Spleen (tissue), 11 donors: Measurements from ENCODE around the gene SV2C. TPM values are rescaled to one million over a fixed set of nuclear protein-coding genes. Genes with fewer than 3 reads are reported as not detected.

Experiments used
- DNase-seq: peaks from one replicate; pipeline ENCODE4 v3.0.0-alpha.2; 2020
- H3K27ac ChIP-seq, 8 donors: fragments of 200-600 bp; sonication (generic) in 7 of 8; 1 replicate in 4 of 8; 2 replicates in 4 of 8; pipeline versions ENCODE4 v1.5.0 to v1.8.0; 2016 to 2021; ENCODE audit warnings: inconsistent platforms in 4 of 8, mild to moderate bottlenecking in 4 of 8, moderate library complexity in 1 of 8
- H3K27me3 ChIP-seq, 7 donors: fragments of 200-600 bp; sonication (generic) in 6 of 7; replicated peaks in 1 of 7; 1 replicate in 4 of 7; 2 replicates in 3 of 7; pipeline versions ENCODE4 v1.5.0 to v1.8.0; 2016 to 2021; ENCODE audit warnings: inconsistent platforms in 3 of 7, mild to moderate bottlenecking in 1 of 7
- H3K36me3 ChIP-seq, 6 donors: fragments of 200-600 bp; sonication (generic) in 5 of 6; 1 replicate in 4 of 6; 2 replicates in 2 of 6; pipeline versions ENCODE4 v1.5.0 to v1.8.0; 2016 to 2021; ENCODE audit warnings: inconsistent platforms in 2 of 6
- H3K4me1 ChIP-seq, 6 donors: fragments of 200-600 bp; sonication (generic) in 5 of 6; 1 replicate in 3 of 6; 2 replicates in 3 of 6; pipeline versions ENCODE4 v1.5.0 to v1.8.0; 2016 to 2021; ENCODE audit warnings: inconsistent platforms in 3 of 6
- H3K4me3 ChIP-seq, 8 donors: fragments of 200-600 bp; sonication (generic) in 7 of 8; 1 replicate in 4 of 8; 2 replicates in 4 of 8; pipeline versions ENCODE4 v1.5.0 to v1.8.0; 2016 to 2021; ENCODE audit warnings: inconsistent platforms in 4 of 8, mild to moderate bottlenecking in 4 of 8, moderate library complexity in 2 of 8
- H3K9me3 ChIP-seq, 8 donors: fragments of 200-600 bp; sonication (generic) in 7 of 8; 1 replicate in 4 of 8; 2 replicates in 4 of 8; pipeline versions ENCODE4 v1.5.0 to v1.8.0; 2016 to 2021; ENCODE audit warnings: inconsistent platforms in 4 of 8
- CTCF ChIP-seq, 11 experiments: fragments of 200-600 bp in 7 of 11; fragments of 450-650 bp in 4 of 11; sonication (generic) in 4 of 11; IDR thresholded peaks in 8 of 11; conservative IDR thresholded peaks in 3 of 11; 1 replicate in 7 of 11; 2 replicates in 4 of 11; pipeline versions ENCODE4 v1.4.0 to v1.8.0; 2016 to 2021; ENCODE audit warnings: antibody characterized with exemption in 11 of 11, inconsistent platforms in 4 of 11, mild to moderate bottlenecking in 1 of 11
- POLR2A ChIP-seq, 3 donors: fragments of 450-650 bp; IDR thresholded peaks; one replicate each; pipeline ENCODE4 v1.5.1; 2017; ENCODE audit warnings: antibody characterized with exemption in 3 of 3, mild to moderate bottlenecking in 1 of 3
- POLR2AphosphoS5 ChIP-seq, 3 donors: sonication (generic); formaldehyde crosslinking; IDR thresholded peaks; one replicate each; pipeline ENCODE4 v1.5.1; 2017; ENCODE audit warnings: antibody characterized with exemption in 3 of 3
- WGBS, 5 donors: extraction: QIAGEN DNeasy Blood & Tissue Kit in 3 of 5; methylation state at CpG; one replicate each; pipeline versions ENCODE4 v1.1.5 to v1.1.7; 2013 to 2018; 5-methylcytosine and 5-hydroxymethylcytosine counted together
- intact Hi-C: fragments of 100-400 bp; cut with DNase I; formaldehyde crosslinking; loops from one replicate; pipeline ENCODE4 v1.15.0; 2023; ENCODE audit warnings: low total_unique reads
- polyA plus RNA-seq, 3 donors: library from polyadenylated mRNA; stranded (reverse); fragments of 200-250 nt; gene quantifications; one replicate each; pipeline ENCODE4 v1.2.1, GENCODE V29; 2013
- total RNA-seq, 7 donors: library from RNA; depleted of rRNA in 3 of 7; stranded (reverse); fragments of >200 nt in 3 of 7; fragmentation: NEBNext Ultra II Directional in 4 of 7; extraction: Animal tissue kit (Norgen Biotek cat#: 25700) in 4 of 7; gene quantifications; one replicate each; pipeline versions ENCODE4 v1.1.0 to v1.2.1, GENCODE V29; 2016 to 2021
- donor health status: healthy with polysubstance abuse.
- donor health status: DM: no; HTN: no; CAD: no; lungs with moderate emphysema.
- donor health status: DM: no; HTN: no; CAD: no.
- donor health status: Bipolar disorder and iron deficiency.
- donor health status: healthy.
- donor health status: DM: no; HTN: no; CAD: no.
- donor health status: DM: yes; HTN: yes; CAD: no.

SV2C gene
- total and polyA plus RNA-seq, 10 donors, result 0.02 to 0.43 (median 0.11) TPM

- DNase-seq, result no peak
- 50 to 76% (median 65%) methylated on average over 1 of the region's 1 CpG for WGBS, 5 donors
- no peaks in the 10 kb centered on the region for H3K27me3 ChIP-seq
- H3K27ac ChIP-seq, result no peak overlapping the region
- intact Hi-C loops, result no loop called here
- H3K4me1 ChIP-seq, result peaks cover 0 to 4% (median 0%) of the 10 kb centered on the region in 6 donors
- TF ChIP-seq CTCF (IDR thresholded peaks at IDR 0.05 in 8 of 11, conservative IDR thresholded peaks at IDR 0.05 in 3 of 11) (no peak), POLR2A (IDR thresholded peaks at IDR 0.05) (no peak), POLR2AphosphoS5 (IDR thresholded peaks at IDR 0.05) (no peak)
- no peaks in the 10 kb centered on the region for H3K9me3 ChIP-seq
- no peaks in the 10 kb centered on the region for H3K36me3 ChIP-seq
- no peak overlapping the region for H3K4me3 ChIP-seq
These were observed 296.7 kb downstream of the SV2C start for GRCh38 chr5:76379855-76380254.

DNA sequence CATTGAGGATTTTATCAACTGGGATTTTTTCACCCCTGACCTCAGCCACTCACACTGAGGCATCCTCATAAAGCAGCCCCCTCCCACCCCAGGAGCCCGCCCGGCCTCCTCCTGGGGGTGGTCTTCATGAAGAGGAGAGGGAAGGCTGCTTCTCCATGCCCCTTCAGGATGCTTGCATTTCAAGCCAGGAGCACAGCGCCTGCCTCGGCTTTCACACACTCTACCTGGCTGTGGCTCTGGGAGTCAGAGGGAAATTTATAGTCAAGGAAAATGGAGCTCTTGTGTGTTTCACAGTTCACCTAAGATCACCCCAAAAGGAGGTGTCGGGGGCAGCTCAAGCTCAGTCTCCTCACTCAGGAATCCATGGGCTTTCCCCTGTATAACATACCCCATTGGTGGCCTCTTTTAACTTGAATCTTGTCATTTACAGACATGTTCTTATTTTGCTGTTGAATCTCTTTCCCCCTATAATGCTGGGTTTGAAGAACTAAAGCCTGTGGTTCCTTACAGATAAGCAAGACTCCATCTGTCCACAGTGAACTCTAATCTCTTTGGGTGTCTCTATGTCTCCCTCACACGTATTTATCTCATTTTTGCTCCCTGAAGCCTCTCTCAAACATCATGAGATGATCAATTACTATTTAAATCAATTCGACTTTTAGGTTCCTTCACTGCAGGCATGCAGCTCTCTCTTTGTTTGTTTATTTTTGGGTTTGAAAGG lies 297.3 kb downstream of the SV2C start:
- Histone ChIP-seq H3K4me3 (no peak overlapping the region), H3K9me3 (no peaks in the 10 kb centered on the region), H3K36me3 (no peaks in the 10 kb centered on the region), H3K4me1 (peaks cover 0 to 4% (median 0%) of the 10 kb centered on the region in 6 donors), H3K27ac (no peak overlapping the region), H3K27me3 (no peaks in the 10 kb centered on the region)
- no peak for DNase-seq
- WGBS, 5 donors, result 79 to 86% (median 83%) methylated on average over 7 of the region's 7 CpGs
- TF ChIP-seq POLR2AphosphoS5 (IDR thresholded peaks at IDR 0.05) (no peak), POLR2A (IDR thresholded peaks at IDR 0.05) (no peak), CTCF (IDR thresholded peaks at IDR 0.05 in 8 of 11, conservative IDR thresholded peaks at IDR 0.05 in 3 of 11) (no peak)
- intact Hi-C loops, result no loop called here

- Histone ChIP-seq H3K4me1 (peaks cover 0 to 4% (median 0%) of the 10 kb centered on the region in 6 donors), H3K9me3 (no peaks in the 10 kb centered on the region), H3K36me3 (no peaks in the 10 kb centered on the region), H3K27ac (no peak overlapping the region), H3K4me3 (no peak overlapping the region), H3K27me3 (no peaks in the 10 kb centered on the region)
- intact Hi-C loops, result no loop called here
- 80 to 90% (median 86%) methylated on average over 4 of the region's 4 CpGs for WGBS, 5 donors
- TF ChIP-seq POLR2A (IDR thresholded peaks at IDR 0.05) (no peak), CTCF (IDR thresholded peaks at IDR 0.05 in 8 of 11, conservative IDR thresholded peaks at IDR 0.05 in 3 of 11) (no peak), POLR2AphosphoS5 (IDR thresholded peaks at IDR 0.05) (no peak)
- DNase-seq, result no peak
These were observed 300.1 kb downstream of the SV2C start for GRCh38 chr5:76383126-76383832.

GRCh38 chr5:76384189-76384588 lies 301.0 kb downstream of the SV2C start:
- no peaks in the 10 kb centered on the region for H3K36me3 ChIP-seq
- intact Hi-C loops, result no loop called here
- H3K4me1 ChIP-seq, result peaks cover 0 to 2% (median 0%) of the 10 kb centered on the region in 6 donors
- no peaks in the 10 kb centered on the region for H3K9me3 ChIP-seq
- H3K27me3 ChIP-seq, result no peaks in the 10 kb centered on the region
- DNase-seq, result no peak
- WGBS, 5 donors, result 33 to 51% (median 37%) methylated on average over 4 of the region's 4 CpGs
- H3K4me3 ChIP-seq, result no peak overlapping the region
- H3K27ac ChIP-seq, result no peak overlapping the region
- no peak for TF ChIP-seq POLR2A (IDR thresholded peaks at IDR 0.05)
- TF ChIP-seq POLR2AphosphoS5 (IDR thresholded peaks at IDR 0.05), result no peak
- no peak for TF ChIP-seq CTCF (IDR thresholded peaks at IDR 0.05 in 8 of 11, conservative IDR thresholded peaks at IDR 0.05 in 3 of 11)
